A549 (cell line): ENCODE data around the gene PPP1R15A. TPM values are rescaled to one million over a fixed set of nuclear protein-coding genes. Genes with fewer than 3 reads are reported as not detected.

Experiments
- ATAC-seq, 2 experiments: fragments of 200-7000 bp in 1 of 2; fragments of >200 bp in 1 of 2; cut with Nextera tagmentation in 1 of 2; cut with Tn5 transposase in 1 of 2; 3 replicates each; pipeline versions ENCODE4 v1.8.0 to v1.9.1; 2018 to 2020; ENCODE audit warnings: mild to moderate bottlenecking in 1 of 2, moderate library complexity in 1 of 2
- CTCF ChIA-PET: fragments of 300-600 bp; sonication (Branson Sonifier 250); formaldehyde crosslinking; extraction: SDS; loops from one replicate; lab custom pipeline; 2021; ENCODE audit warnings: antibody characterized with exemption, inconsistent platforms; lab: Yijun Ruan, JAX
- POLR2A ChIA-PET: fragments of 350-600 bp; formaldehyde crosslinking; extraction: SDS; loops from one replicate; lab custom pipeline; 2021; ENCODE audit warnings: antibody characterized with exemption, inconsistent platforms; lab: Yijun Ruan, JAX
- DNase-seq, 2 experiments: peaks; one replicate each; pipeline versions ENCODE4 v3.0.0 to v3.0.0-alpha.2; 2011 to 2016; ENCODE audit warnings: low read depth in 1 of 2, low spot score in 1 of 2
- FAIRE-seq: peaks from 2 replicates; lab custom pipeline; 2011; peaks lifted over from hg19 to GRCh38; lab: Jason Lieb, UNC
- H3K27ac ChIP-seq, 2 experiments: fragments of >200 bp; sonication (Bioruptor Twin); formaldehyde crosslinking; 3 replicates each; pipeline ENCODE4 v1.5.1; 2016 to 2017
- H3K4me1 ChIP-seq: fragments of >200 bp; sonication (Bioruptor Twin); formaldehyde crosslinking; 3 replicates; pipeline ENCODE4 v1.6.1; 2016
- H3K4me2 ChIP-seq: fragments of >200 bp; sonication (Bioruptor Twin); formaldehyde crosslinking; 3 replicates; pipeline ENCODE4 v1.6.1; 2016
- H3K4me3 ChIP-seq: fragments of >200 bp; sonication (Bioruptor Twin); formaldehyde crosslinking; 3 replicates; pipeline ENCODE4 v1.5.1; 2016
- H3K9me3 ChIP-seq: fragments of >200 bp; sonication (Bioruptor Twin); formaldehyde crosslinking; 3 replicates; pipeline ENCODE4 v1.6.1; 2016
- BHLHE40 ChIP-seq: IDR thresholded peaks from 2 replicates; pipeline ENCODE4 v1.6.1; 2012; ENCODE audit warnings: low read depth, low read length, inconsistent platforms
- CBX2 ChIP-seq: fragments of 200-600 bp; sonication (generic); IDR thresholded peaks from 2 replicates; pipeline ENCODE4 v1.6.1; 2016; ENCODE audit warnings: low read depth, mild to moderate bottlenecking, borderline replicate concordance
- CEBPB ChIP-seq, 2 experiments: fragments of >200 bp in 1 of 2; sonication (Bioruptor Twin) in 1 of 2; formaldehyde crosslinking in 1 of 2; IDR thresholded peaks; 2 replicates each; pipeline ENCODE4 v1.6.1; 2012 to 2016
- CTCF ChIP-seq: fragments of >200 bp; sonication (Bioruptor Twin); formaldehyde crosslinking; IDR thresholded peaks from 3 replicates; pipeline ENCODE4 v1.5.1; 2016
- E2F6 ChIP-seq: IDR thresholded peaks from 2 replicates; pipeline ENCODE4 v1.6.1; 2012; ENCODE audit warnings: low read depth, borderline replicate concordance
- EHMT2 ChIP-seq: fragments of 200-600 bp; sonication (generic); IDR thresholded peaks from 2 replicates; pipeline ENCODE4 v1.6.1; 2016; ENCODE audit warnings: antibody characterized with exemption, low read depth, mild to moderate bottlenecking, moderate library complexity
- EP300 ChIP-seq, 2 experiments: fragments of >200 bp; sonication (Bioruptor Twin); formaldehyde crosslinking; IDR thresholded peaks; 2 replicates in 1 of 2; 3 replicates in 1 of 2; pipeline ENCODE4 v1.6.1; 2016 to 2017
- ESRRA ChIP-seq: fragments of 150-350 bp; IDR thresholded peaks from 2 replicates; pipeline ENCODE4 v1.6.1; 2014; ENCODE audit warnings: mild to moderate bottlenecking, low read length, borderline replicate concordance
- FOSB ChIP-seq: fragments of 250-450 bp; sonication (Bioruptor Pico); IDR thresholded peaks from 2 replicates; pipeline ENCODE4 v1.5.0; 2020; ENCODE audit warnings: mild to moderate bottlenecking, moderate library complexity
- FOSL2 ChIP-seq, 2 experiments: fragments of 450-650 bp in 1 of 2; fragments of >200 bp in 1 of 2; sonication (Bioruptor Twin) in 1 of 2; formaldehyde crosslinking; IDR thresholded peaks; 2 replicates each; pipeline versions ENCODE4 v1.5.0 to v1.6.1; 2016 to 2020; ENCODE audit warnings: mild to moderate bottlenecking in 1 of 2, moderate library complexity in 1 of 2
- FOXS1 ChIP-seq: fragments of 250-450 bp; sonication (Bioruptor Pico); IDR thresholded peaks from 2 replicates; pipeline ENCODE4 v1.5.0; 2020; ENCODE audit warnings: mild to moderate bottlenecking, moderate library complexity
- HES2 ChIP-seq: fragments of >200 bp; sonication (Bioruptor Twin); formaldehyde crosslinking; IDR thresholded peaks from 2 replicates; pipeline ENCODE4 v1.6.1; 2016
- HEYL ChIP-seq: fragments of 250-450 bp; sonication (Bioruptor Pico); IDR thresholded peaks from 2 replicates; pipeline ENCODE4 v1.8.0; 2021; ENCODE audit warnings: mild to moderate bottlenecking, moderate library complexity
- HMGXB4 ChIP-seq: fragments of 250-450 bp; sonication (Bioruptor Pico); IDR thresholded peaks from 2 replicates; pipeline ENCODE4 v1.5.0; 2021; ENCODE audit warnings: mild to moderate bottlenecking, moderate library complexity, borderline replicate concordance
- HOXA7 ChIP-seq: fragments of 250-450 bp; sonication (Bioruptor Pico); IDR thresholded peaks from 2 replicates; pipeline ENCODE4 v1.5.0; 2020; ENCODE audit warnings: mild to moderate bottlenecking, moderate library complexity
- HOXB13 ChIP-seq: fragments of 250-450 bp; sonication (Bioruptor Pico); IDR thresholded peaks from 2 replicates; pipeline ENCODE4 v1.5.0; 2020; ENCODE audit warnings: low read depth, mild to moderate bottlenecking, moderate library complexity
- JUN ChIP-seq, 2 experiments: fragments of >200 bp; sonication (Bioruptor Twin); formaldehyde crosslinking; IDR thresholded peaks; 2 replicates in 1 of 2; 3 replicates in 1 of 2; pipeline ENCODE4 v1.6.1; 2016 to 2017
- JUNB ChIP-seq: fragments of >200 bp; sonication (Bioruptor Twin); formaldehyde crosslinking; IDR thresholded peaks from 2 replicates; pipeline ENCODE4 v1.6.1; 2016
- KDM5A ChIP-seq: fragments of 200-600 bp; sonication (generic); IDR thresholded peaks from 2 replicates; pipeline ENCODE4 v1.6.1; 2016; ENCODE audit warnings: antibody characterized with exemption, mild to moderate bottlenecking
- MAFK ChIP-seq: fragments of 450-650 bp; IDR thresholded peaks from 2 replicates; pipeline ENCODE4 v1.6.1; 2014; ENCODE audit not compliant: partially characterized antibody
- MAZ ChIP-seq: fragments of 150-350 bp; IDR thresholded peaks from 2 replicates; pipeline ENCODE4 v1.6.1; 2014; ENCODE audit warnings: antibody characterized with exemption, low read depth, low read length, borderline replicate concordance
- NFE2L2 ChIP-seq: fragments of 150-350 bp; conservative IDR thresholded peaks from 2 replicates; pipeline ENCODE4 v1.6.1; 2014; ENCODE audit warnings: low read length
- NR3C1 ChIP-seq: fragments of >200 bp; sonication (Bioruptor Twin); formaldehyde crosslinking; IDR thresholded peaks from 3 replicates; pipeline ENCODE4 v1.6.1; 2017
- PBX3 ChIP-seq: IDR thresholded peaks from 2 replicates; pipeline ENCODE4 v1.6.1; 2012
- PHF8 ChIP-seq: fragments of 200-600 bp; sonication (generic); IDR thresholded peaks from 2 replicates; pipeline ENCODE4 v1.6.1; 2016; ENCODE audit warnings: low read depth, mild to moderate bottlenecking, antibody characterized with exemption, moderate library complexity, borderline replicate concordance
- POLR2A ChIP-seq: IDR thresholded peaks from 2 replicates; pipeline ENCODE4 v1.6.1; 2012; ENCODE audit warnings: mild to moderate bottlenecking, low read length
- POLR2AphosphoS2 ChIP-seq: conservative IDR thresholded peaks from 2 replicates; pipeline ENCODE4 v1.6.1; 2012; ENCODE audit warnings: low read length, improper control_type of control experiment, inconsistent platforms
- RAD21 ChIP-seq, 2 experiments: fragments of >200 bp in 1 of 2; sonication (Bioruptor Twin) in 1 of 2; formaldehyde crosslinking in 1 of 2; IDR thresholded peaks in 1 of 2; conservative IDR thresholded peaks in 1 of 2; 2 replicates in 1 of 2; 3 replicates in 1 of 2; pipeline ENCODE4 v1.6.1; 2012 to 2018; ENCODE audit warnings: inconsistent platforms in 1 of 2
- RARB ChIP-seq: fragments of 250-450 bp; sonication (Bioruptor Pico); IDR thresholded peaks from 2 replicates; pipeline ENCODE4 v1.8.0; 2021; ENCODE audit warnings: mild to moderate bottlenecking, moderate library complexity
- RCOR1 ChIP-seq: fragments of 150-350 bp; IDR thresholded peaks from 2 replicates; pipeline ENCODE4 v1.6.1; 2014; ENCODE audit warnings: antibody characterized with exemption, low read length, low read depth
- RFX5 ChIP-seq: fragments of 450-650 bp; IDR thresholded peaks from 2 replicates; pipeline ENCODE4 v1.7.1; 2014; ENCODE audit warnings: antibody characterized with exemption, mild to moderate bottlenecking, moderate library complexity
- SREBF2 ChIP-seq: fragments of 450-650 bp; IDR thresholded peaks from 2 replicates; pipeline ENCODE4 v1.6.1; 2014; ENCODE audit warnings: mild to moderate bottlenecking, moderate library complexity
- TP53 ChIP-seq: fragments of 250-450 bp; sonication (Bioruptor Pico); IDR thresholded peaks from 2 replicates; pipeline ENCODE4 v1.5.0; 2021; ENCODE audit warnings: mild to moderate bottlenecking, moderate library complexity
- USF2 ChIP-seq: fragments of 450-650 bp; IDR thresholded peaks from 2 replicates; pipeline ENCODE4 v1.6.1; 2014; ENCODE audit warnings: antibody characterized with exemption
- ZFP36 ChIP-seq: fragments of 450-650 bp; IDR thresholded peaks from 2 replicates; pipeline ENCODE4 v1.6.1; 2014; ENCODE audit warnings: borderline replicate concordance; ENCODE audit not compliant: partially characterized antibody
- ZSCAN20 ChIP-seq: fragments of 250-450 bp; sonication (Bioruptor Pico); IDR thresholded peaks from 2 replicates; pipeline ENCODE4 v1.8.0; 2022; ENCODE audit warnings: mild to moderate bottlenecking, moderate library complexity
- WGBS: methylation state at CpG from one replicate; pipeline ENCODE4 v1.1.6; 2017; ENCODE audit errors: missing lambda C conversion rate; 5-methylcytosine and 5-hydroxymethylcytosine counted together
- polyA plus RNA-seq, 4 experiments: library from polyadenylated mRNA; depleted of rRNA in 3 of 4; stranded (reverse); fragments of >200 nt; fragmentation: RNase III in 1 of 4; extraction: RNeasy Plus Mini Kit Qiagen cat#74134 plus additional on column Dnase treatment in 1 of 4; gene quantifications; 2 replicates in 3 of 4; 3 replicates in 1 of 4; pipeline ENCODE4 v1.2.3, GENCODE V29; 2011 to 2017

Gene PPP1R15A
- polyA plus RNA-seq, 2 of the 4 experiments (the other 2 are of a cell fraction): 29.7 to 74.2 TPM

GRCh38 chr19:48872884-48873475, 759 bp downstream of the PPP1R15A start:
- H3K27ac ChIP-seq: peak overlapping the region; percentile 95 to 97
- peak overlapping the region; percentile 88 for H3K4me2 ChIP-seq
- peak overlapping the region; percentile 92 for H3K4me3 ChIP-seq
- DNase-seq: peak; percentile 96 to 97
- under 1% methylated on average over 14 of the region's 14 CpGs for WGBS
- POLR2A ChIA-PET: interaction anchor here (0.5 to 8.9 kb wide), 15 partner anchors 8 to 120 kb away, joined by 3 to 175 read pairs (median 13); partner anchors contain the start of genes BAX, DHDH, FTL and GYS1
- no peak for FAIRE-seq
- peak; percentile 48 to 62 for ATAC-seq
- peaks cover 39% of the 10 kb centered on the region for H3K4me1 ChIP-seq
- CTCF ChIA-PET: interaction anchor here (0.6 to 13.7 kb wide), 7 partner anchors 23 to 121 kb away, joined by 3 to 121 read pairs (median 7); partner anchors contain the start of genes GYS1, NUCB1 and RUVBL2
- H3K9me3 ChIP-seq: no peaks in the 10 kb centered on the region
- TF ChIP-seq SREBF2 (no peak), POLR2AphosphoS2 (no peak), FOXS1 (CRISPR knock-in tag) (peak; percentile 72; the same call in 1 of the 2 replicates), E2F6 (0 out of 2 replicates have a peak, but pooled peaks have one; percentile 15), RAD21 (conservative IDR thresholded peaks at IDR 0.05 in 1 of 2, IDR thresholded peaks at IDR 0.05 in 1 of 2) (no peak), FOSL2 (IDR thresholded peaks at IDR 0.05) (peak; percentile 90), FOSL2 (CRISPR knock-in tag; IDR thresholded peaks at IDR 0.05) (peak; percentile 99), KDM5A (no peak), PBX3 (no peak; the same call in 1 of the 2 replicates), MAFK (no peak), HOXA7 (CRISPR knock-in tag) (peak; percentile 99), EHMT2 (no peak), NFE2L2 (no peak), USF2 (no peak), ZSCAN20 (CRISPR knock-in tag) (no peak), ESRRA (no peak), HES2 (no peak), FOSB (CRISPR knock-in tag) (peak; percentile 93), ZFP36 (no peak), CTCF (no peak), PHF8 (no peak), TP53 (no peak; the same call in 1 of the 2 replicates), HEYL (no peak), RFX5 (no peak), HOXB13 (CRISPR knock-in tag) (0 out of 2 replicates have a peak, but pooled peaks have one; percentile 53), CEBPB (IDR thresholded peaks at IDR 0.05) (no peak), NR3C1 (no peak), JUN (IDR thresholded peaks at IDR 0.05) (no peak), MAZ (no peak), BHLHE40 (0 out of 2 replicates have a peak, but pooled peaks have one; percentile 27), JUNB (peak; percentile 69), RCOR1 (no peak), CBX2 (no peak), RARB (peak; percentile 97), EP300 (IDR thresholded peaks at IDR 0.05) (peak in 1 of 2 experiments; percentile 33; a peak in 1 of 5 replicates), POLR2A (no peak), HMGXB4 (no peak)
